SH-SY5Y (cell line): ENCODE measurements around the gene TCL1B.

Experiments used
- GATA2 ChIP-seq: IDR thresholded peaks from 2 replicates; pipeline ENCODE4 v1.6.1; 2011; ENCODE audit warnings: mild to moderate bottlenecking, low read depth, low read length
- GATA3 ChIP-seq: IDR thresholded peaks from 2 replicates; pipeline ENCODE4 v1.6.1; 2011; ENCODE audit warnings: low read depth, mild to moderate bottlenecking, low read length, moderate library complexity

The TCL1B gene

DNA sequence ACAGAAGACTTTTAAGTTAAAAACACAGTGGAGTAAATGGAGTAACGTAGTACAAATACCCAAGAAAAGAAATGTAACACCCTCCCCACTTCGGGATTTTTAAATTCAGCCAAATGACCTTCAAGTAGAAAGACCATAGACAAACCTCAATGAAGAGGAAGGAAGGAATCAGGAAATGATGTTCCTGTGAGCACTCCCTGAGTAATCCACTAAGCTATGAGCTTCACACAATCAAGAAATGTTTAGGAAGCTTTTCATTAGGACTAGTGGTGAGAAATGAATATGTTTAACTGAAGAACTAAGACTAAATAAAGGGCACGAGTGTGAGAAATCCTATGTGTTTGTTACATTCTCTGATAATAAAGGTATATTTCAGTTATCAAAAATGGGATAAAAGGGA lies 17.6 kb downstream of the TCL1B start:
- TF ChIP-seq GATA3, result no peak
- no peak for TF ChIP-seq GATA2

DNA sequence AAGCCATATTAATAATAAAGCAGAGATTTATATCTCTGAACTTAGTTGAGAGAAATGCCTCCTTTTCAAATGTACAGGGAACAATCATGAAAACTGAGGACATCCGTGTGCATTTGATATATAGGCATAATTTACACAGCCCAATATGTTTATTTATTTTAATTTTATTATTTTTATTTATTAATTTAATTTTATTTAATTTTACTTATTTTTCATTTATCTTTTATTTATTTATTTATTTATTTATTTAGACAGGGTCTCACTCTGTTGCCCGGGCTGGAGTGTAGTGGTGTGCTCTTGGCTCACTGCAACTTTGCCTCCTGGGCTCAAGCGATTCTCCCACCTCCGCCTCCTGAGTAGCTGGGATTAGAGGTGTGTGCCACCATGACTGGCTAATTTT lies 19.3 kb downstream of the TCL1B start:
- TF ChIP-seq GATA2 (no peak), GATA3 (no peak)

DNA sequence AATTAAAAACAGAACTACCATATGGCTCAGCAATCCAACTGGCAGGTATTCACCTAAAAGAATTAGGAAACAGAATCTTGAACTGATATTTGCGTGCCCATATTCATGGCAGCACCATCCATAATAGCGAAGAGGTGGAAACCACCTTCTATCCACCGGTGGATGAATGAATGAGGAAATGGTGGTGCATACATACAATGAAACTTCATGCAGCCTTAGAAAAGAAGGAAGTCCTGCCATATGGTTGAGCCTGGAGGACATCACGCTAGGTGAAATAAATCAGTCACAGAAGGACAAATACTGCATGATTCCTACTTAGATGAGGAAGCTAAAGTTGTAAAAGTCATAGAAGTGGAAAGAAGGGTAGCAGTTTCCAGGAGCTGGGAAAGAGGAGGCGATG lies 21.1 kb downstream of the TCL1B start:
- TF ChIP-seq GATA3 (no peak), GATA2 (no peak)

DNA sequence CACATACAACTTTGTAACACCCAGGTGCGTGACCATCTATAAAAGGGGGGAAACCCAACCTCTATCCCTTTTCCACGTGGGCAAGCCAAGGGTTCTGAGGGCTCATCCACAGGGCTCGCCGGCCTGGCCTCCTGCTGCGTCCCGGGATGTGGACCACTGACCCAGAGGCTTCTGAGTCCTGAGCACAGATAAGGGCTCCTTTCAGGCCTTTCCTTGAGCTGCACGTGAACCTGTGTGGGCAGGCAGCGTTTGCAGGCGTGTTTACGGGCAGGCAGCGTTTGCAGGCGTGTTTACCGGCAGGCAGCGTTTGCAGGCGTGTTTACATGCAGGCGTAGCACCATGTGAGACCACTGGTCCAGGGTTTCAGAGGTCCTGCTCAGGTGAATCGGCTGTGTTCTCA lies 23.9 kb downstream of the TCL1B start:
- no peak for TF ChIP-seq GATA3
- no peak for TF ChIP-seq GATA2

DNA sequence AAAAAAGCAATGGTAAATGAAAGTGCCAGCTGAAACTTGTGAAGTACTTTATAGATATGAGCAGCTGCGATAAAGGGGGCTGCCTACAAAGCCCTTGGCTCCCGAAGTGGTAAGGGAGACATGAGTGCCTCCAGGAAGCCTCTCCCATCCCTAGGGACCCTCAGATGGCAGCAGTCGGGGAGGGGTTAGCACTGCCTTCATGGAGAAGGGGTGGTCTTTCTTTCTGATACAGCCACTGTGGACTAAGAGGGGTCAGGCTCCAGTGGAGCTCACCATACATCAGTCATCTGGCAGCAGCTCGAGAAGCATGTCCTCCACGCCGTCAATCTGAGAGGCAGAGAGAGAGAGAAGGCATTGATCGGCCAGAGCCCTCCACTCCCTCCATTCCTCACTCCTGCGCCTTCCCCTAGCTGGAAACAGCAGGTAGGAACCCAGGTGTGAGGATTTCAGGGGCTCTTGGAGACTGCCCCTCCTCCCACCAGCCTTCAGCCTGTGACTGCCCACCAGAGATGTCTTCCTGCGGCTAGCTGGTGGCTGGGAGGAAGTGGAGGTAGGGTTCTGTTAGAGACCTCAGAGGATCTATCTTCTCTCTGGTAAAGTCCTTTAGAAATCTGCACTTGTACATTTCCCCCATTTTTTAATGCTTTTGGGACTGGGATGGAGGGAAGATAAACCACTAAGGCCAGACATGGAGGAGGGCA lies 25.4 kb downstream of the TCL1B start:
- TF ChIP-seq GATA2 (no peak), GATA3 (no peak)

DNA sequence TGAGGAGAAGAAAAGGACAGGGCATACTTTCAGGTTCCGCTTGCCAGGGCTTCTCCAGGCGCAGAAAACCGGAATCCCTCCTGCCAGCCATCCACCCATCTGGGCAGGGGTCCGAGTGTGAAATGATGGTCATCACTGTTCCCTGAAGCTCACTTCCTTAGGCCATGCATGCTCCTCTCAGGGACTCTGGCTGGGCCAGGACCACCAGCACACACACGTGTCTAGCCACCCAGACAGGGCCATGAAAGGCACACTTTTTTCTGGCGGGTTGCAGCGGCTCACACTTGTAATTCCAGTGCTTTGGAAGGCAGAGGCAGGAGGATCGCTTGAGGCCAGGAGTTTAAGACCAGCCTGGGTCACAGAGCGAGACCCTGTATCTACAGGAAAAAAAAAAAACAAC lies 26.2 kb downstream of the TCL1B start:
- no peak for TF ChIP-seq GATA3
- no peak for TF ChIP-seq GATA2

DNA sequence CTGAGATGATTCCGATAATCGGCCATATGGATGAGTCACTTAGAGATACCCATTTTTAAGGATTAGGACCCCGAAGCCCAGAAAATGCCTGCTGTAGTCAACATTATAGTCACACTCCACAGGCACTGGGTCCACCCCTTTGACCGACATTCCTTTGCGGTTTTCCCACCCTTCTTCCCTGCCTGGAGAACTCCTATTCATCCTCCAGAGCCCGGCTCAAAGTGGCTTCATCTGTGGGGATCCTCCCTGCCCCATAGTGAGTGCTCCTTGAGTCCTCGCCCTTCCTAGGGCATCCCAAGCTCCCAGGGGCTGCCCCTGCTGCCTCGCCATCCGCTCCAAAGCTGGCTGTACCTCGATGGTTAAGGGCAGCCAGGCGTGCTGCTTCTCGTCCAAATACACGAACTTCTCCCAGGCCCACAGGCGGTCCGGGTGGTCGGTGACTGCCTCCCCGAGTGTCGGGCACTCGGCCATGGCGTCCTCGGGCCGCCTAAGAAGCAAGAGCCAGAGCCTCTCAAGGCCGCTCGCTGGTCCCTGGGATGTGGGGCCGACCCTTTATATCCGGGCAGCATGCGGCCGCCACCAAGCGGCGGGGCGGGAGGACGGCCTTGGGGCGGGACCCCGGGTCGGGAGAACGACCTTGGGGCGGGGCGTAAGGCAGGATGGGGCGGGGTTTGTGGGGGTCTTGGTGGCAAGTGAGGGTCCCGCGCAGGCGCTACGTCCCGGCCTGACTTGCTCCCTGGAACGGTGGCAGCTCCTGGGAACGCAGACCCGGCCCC lies 27.6 kb downstream of the TCL1B start, which contains the start of gene TCL1A:
TSS of gene TCL1A (minus strand) at position 530 of the 776 bp plus-strand sequence. CDS start at position 471, 59 bp downstream.
- TF ChIP-seq GATA3 (no peak), GATA2 (no peak)

DNA sequence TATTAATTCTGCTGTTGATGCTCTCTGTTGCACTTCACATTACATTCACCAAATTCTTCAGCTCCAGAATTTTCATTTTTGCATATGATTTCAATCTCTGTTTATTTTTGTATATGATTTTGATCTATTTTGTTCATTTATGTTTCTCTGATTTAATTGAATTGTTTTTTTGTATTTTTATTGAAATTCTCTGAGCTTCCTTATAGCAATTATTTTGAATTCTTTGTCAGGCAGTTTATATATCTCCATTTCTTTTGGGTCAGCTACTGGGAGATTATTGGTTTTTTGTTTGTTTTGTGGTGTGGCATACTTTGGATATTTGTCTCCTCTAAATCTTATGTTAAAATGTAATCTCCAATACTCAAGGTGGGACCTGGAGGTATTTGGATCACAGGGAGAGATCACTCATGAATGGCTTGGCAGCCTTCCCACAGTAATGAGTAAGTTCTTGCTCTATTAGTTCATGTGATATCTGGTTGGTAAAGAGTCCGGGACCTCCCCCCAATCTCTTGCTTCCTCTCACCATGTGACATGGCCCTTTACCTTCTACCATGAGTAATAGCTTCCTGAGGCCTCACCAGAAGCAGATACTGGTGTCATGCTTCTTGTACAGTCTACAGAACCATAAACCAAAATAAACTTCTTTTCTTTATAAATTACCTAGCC lies 36.4 kb downstream of the TCL1B start:
- TF ChIP-seq GATA3, result no peak
- no peak for TF ChIP-seq GATA2

DNA sequence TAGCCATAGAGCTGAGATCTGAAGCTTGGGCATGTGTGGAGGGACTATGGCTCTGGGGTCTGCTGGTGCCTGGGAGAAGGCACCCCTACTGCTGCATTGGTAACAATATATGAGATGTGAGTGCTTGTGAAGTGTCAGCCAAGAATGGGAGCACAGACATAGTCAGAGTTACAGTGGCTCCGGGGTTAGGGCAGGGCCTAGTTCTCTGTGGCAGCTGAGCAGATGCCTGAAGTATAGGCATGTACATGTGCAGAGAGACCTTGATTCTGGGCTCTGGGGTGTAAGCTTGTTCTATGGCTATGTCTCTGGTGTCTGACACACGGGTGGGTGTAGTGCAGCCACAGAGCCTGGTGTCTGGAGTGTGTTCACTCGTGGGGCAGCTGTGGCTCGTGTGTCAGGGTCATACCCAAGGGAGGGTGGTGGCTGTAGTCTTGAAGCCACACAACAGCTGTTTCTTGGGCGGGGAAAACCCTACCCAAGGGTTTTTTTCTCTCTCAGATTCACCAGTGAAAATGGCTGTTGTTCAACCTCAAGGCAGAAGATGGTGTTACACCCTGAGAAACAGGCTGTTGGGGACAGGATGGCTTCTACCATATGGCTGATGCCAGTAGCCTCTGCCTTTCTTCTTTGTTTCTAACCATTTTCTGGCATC lies 39.6 kb downstream of the TCL1B start:
- TF ChIP-seq GATA2 (no peak), GATA3 (no peak)

DNA sequence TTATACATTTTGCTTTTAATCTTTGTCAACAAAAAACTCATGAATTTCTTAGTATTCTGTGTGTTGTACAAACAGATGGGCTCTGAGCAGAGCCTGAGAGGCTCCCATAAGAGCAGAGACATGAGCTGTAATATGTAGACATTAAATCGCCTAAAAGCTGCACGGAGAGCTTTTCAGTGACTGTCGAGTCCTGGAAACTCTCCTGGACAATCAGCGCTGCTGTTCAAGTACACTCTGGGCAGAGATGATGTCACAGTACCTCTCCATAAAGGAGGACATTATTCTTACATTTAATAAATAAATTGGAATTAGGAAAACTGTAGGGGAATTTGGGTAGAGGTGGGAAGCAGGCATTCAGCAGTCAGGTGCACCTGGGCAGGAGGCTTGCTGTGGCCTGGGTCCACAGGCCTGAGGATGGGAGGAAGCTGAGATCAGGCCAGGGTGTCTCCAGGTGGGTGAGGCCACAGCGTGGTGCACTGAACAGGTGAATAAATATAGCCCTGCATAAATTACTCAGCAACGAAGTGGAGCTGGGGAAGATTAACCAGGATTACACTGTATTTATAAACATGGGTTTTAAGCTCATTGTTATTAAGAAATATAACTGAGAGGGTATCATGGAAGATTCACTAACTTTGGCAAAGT lies 41.0 kb downstream of the TCL1B start:
- TF ChIP-seq GATA2, result no peak
- TF ChIP-seq GATA3, result no peak

DNA sequence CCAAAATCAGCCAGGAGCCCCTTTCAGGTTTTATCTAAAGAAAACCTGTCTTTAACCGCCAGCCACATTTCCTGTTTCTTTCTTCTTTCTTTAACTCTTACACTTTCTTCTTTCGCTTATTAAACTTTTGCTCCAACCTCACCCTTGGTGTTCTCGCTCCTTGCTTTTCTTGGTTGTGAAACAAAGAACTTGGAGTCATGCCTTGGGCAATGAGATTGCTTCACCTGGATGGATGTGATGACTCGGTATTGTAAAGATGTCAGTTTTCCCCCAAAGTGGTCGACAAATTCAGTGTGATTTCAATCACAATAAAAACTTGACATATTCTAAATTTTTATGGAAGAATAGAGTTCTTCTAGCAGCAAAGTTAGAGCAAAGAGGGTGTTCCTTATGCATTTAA lies 43.9 kb downstream of the TCL1B start:
- TF ChIP-seq GATA3 (no peak), GATA2 (no peak)

DNA sequence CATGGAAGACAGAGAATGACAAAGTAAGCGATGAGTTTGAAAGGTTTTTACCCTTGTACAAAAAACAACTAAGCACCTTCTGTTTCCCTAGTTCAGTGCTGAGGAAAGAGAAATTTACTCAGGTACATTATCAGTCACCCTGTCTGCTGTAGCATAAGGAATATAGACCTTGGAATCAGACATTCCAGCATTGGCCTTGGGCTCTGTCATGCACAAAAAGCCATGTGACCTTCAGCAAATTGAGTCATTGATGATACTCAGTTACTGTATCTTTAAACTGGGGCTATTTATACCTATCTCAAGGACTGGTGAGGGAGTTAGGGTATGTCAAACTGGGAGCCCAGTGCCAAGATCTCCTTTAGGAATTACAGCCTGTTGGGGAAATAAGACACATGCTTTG lies 47.0 kb downstream of the TCL1B start:
- TF ChIP-seq GATA2 (no peak), GATA3 (no peak)

DNA sequence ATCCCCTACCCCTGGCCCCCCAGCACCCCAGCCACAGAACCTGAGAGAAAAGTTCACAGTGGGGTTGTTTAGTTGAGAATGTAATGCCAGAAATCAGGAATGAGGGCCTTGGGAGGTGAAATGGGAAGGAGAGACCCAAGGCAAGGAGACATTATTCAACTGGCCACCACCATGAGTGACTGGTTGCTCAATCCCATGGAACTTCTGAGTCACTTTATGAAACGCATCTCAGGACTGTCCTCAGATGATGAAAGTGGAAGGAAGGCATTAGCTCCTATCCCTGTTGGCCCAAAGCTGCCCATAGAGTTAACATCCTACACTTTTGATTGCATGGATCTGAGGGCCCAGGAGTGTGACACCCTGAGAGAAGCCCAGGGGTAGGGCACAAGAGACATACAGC lies 53.1 kb downstream of the TCL1B start:
- TF ChIP-seq GATA3, result no peak
- TF ChIP-seq GATA2, result no peak

DNA sequence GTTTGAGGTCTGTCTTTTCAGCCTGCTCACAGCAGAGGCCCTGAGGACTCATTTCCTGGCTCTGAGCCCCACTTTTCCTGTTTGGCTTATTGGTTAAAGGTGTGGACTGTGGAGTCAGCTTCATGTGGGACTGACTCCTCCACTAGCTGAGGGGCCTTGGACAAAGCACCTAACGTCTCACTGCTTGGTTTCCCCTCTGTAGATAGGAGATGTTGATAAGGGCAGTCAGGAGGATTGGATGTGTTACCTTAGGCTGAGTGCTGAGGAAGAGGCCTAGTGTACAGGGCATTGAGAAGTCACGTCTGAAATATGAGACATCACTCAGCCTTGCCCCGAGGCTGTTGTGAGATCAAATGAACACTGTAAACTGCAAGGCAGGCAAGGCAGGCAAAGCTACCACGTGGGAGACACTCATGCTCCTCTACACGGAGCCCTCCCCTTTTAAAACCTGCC lies 54.8 kb downstream of the TCL1B start:
- TF ChIP-seq GATA2 (peak; percentile 12; the same call in 1 of the 2 replicates), GATA3 (no peak)

DNA sequence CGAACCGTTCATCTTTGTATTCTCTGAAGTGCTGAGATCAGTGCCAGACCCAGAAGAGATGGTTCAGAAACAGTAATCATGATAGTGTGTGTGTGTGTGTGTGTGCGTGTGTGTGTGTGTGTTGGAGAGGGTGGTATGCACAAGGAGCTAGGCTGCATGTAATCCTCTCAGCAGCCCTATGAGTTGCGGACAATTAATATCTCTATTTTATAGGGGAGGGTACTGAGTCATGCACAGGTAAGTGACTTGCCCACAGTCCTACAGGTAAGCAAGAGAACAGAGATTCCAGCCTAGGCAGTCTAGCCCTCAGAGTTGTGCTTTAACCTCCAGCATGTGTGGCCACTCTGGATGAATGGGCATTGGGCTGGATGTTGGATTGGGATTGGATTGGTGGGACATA lies 55.6 kb downstream of the TCL1B start:
- no peak for TF ChIP-seq GATA2
